Ovary (tissue), 3 donors: ENCODE measurements around the gene CCDC57.

Source experiments
- CTCF ChIP-seq, 3 donors: fragments of 450-650 bp in 2 of 3; fragments of 200-600 bp in 1 of 3; IDR thresholded peaks; one replicate each; pipeline versions ENCODE4 v1.5.1 to v1.8.0; 2016 to 2022; ENCODE audit warnings: antibody characterized with exemption in 3 of 3, mild to moderate bottlenecking in 1 of 3
- POLR2A ChIP-seq: fragments of 450-650 bp; IDR thresholded peaks from one replicate; pipeline ENCODE4 v1.6.1; 2017; ENCODE audit warnings: antibody characterized with exemption, mild to moderate bottlenecking, moderate library complexity
- donor health status: DM: no; HTN: no; CAD: no.

GRCh38 chr17:82153745-82154375 is 58.8 kb downstream of the CCDC57 start:
- TF ChIP-seq CTCF (IDR thresholded peaks at IDR 0.05) (peak; percentile 76 to 92 (median 91)), POLR2A (peak; percentile 24)
